HG02840 (cell line): Measurements from ENCODE around the gene PHLDB2.

Experiments
- ATAC-seq: cut with Tn5 transposase; IDR thresholded peaks from one replicate; pipeline ENCODE4 v1.9.1; 2021; ENCODE audit warnings: mild to moderate bottlenecking, moderate library complexity, moderate number of reproducible peaks; ENCODE audit not compliant: unreplicated experiment, low FRiP score

PHLDB2 gene

GRCh38 chr3:111874177-111874820 is 15.2 kb downstream of the PHLDB2 start:
- ATAC-seq = no peak

- no peak for ATAC-seq
Measured at GRCh38 chr3:111881480-111881879, 22.4 kb downstream of the PHLDB2 start.

DNA sequence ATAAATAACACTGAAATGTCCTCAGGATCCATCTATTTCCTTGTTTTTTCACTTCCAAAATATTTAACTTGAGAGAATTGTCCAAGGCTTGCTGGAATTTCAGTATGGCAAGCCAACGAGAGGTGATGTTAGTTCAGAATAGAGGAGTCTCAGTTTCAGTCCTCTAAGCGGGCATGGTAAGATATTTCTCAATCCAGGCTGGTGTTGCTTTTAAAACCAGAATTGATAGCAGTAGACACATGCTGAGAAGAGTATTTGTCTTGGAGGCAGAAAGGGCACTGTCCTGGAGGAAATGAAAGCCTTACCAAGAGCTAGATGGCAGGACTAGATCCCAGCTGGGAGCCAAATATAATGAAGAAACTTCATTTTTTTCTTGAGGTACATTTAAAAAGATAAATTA is 23.1 kb downstream of the PHLDB2 start:
- no peak for ATAC-seq

DNA sequence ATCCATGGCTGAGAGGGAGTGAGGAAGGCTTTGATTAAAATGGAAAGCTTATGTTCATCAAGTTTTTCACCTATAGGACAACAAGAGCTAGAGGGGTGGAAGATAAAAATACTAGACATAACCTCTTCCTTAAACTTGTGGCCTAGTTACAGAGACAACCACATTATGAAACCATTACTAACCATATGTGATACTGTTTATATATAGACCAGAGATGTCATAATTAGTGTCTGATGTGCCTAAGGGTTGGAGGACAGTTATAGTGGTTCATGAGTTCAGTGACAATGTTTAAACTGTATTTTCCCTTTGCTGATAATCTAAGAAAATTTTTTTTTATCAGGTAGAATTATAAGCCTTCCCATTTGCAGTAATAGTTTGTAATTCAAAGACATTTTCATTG is 23.7 kb downstream of the PHLDB2 start:
- ATAC-seq = no peak

DNA sequence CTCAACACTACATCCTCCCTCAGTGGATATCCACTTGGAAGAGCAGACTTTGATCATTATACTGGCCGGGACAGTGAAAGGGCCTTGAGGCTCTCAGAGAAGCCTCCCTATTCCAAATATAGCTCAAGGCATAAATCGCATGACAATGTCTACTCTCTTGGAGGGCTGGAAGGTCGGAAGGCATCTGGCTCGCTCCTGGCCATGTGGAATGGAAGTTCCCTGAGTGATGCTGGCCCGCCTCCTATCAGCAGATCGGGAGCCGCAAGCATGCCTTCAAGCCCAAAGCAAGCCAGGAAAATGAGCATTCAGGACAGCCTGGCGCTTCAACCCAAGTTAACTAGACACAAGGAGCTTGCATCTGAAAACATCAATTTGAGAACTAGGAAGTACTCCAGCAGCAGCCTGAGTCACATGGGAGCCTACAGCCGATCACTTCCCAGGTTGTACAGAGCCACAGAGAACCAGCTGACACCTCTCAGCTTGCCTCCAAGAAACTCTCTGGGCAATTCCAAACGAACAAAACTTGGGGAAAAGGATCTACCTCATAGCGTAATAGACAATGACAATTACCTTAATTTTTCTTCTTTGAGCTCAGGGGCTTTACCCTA is 25.4 kb downstream of the PHLDB2 start:
- no peak for ATAC-seq

DNA sequence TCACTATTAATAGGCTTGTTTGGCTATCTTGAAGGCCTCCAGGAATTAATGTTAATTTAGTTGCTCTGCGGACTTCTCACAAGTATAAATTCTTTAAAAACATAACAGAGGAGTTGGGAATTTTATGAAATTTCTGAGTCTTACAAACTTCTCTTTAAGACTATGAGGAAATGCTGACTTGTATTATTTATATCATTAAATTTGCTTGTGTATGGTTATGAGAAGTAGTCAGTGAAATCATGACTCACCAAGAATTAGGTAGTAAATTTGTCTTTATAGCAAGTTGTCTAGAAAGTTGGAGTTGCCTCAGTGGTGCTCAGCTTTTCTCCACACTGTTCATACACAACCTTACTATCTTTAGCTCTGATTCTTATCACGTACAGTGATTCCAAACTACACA is 26.5 kb downstream of the PHLDB2 start:
- ATAC-seq = no peak

DNA sequence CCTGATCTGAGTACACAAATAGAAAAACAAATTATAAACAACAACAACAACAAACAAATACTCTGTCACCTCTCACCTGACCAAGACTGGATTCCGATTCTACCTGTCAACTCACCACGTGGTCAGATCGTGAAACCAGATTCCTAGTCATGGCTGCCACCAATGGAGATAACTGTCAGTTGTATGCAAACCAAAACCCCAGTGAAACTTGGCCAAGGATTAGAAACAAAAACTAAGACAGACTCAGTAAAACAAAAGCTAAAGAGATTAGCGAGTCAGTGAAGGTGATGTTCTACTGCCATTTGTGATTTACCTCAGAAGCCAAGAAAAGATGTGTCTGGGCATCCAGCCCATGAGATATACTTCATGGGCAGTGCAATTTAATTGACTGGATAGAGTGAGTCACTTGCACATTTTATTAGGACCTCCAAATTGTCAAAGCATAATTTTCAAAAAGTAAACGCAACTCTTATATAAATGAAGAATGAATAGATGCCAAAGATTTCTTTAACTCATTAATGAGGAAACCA is 31.1 kb downstream of the PHLDB2 start:
- ATAC-seq = no peak

DNA sequence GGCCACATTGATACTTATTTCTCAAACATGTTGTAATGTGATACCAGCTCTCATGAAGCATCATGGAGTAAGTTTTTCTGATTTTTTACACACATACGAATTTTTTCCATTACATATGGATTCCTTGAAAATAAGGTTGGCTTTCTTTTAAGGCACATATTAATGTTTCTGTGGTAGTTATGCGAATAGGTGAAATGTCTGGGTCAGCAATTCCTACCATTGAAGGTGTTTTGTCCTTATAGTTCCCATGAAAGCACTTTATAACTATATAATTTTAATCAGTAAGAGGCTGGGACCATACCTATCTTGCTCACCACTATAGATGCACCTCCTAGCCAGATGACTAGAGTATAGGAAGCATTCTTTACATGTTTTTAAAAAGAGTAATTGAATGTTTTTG is 33.0 kb downstream of the PHLDB2 start:
- no peak for ATAC-seq

DNA sequence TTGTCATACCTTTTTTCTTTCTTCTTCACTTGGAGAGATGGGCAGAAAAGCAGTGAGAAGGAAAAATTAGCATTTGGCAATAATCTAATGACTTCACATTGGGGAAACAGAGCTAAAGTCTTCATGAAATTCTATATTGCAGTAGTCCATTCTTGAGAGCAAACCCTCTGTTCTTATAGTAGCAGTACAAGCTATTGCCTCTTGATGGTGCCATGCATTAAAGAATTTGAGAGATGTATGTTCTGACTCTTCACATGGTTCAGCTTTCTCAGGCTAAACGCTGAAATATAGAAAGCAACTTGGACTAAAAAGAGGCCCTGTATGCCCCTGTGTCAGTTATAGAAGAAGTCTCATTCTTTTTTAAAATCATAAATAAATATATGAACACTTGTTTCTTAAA is 36.0 kb downstream of the PHLDB2 start:
- no peak for ATAC-seq

- ATAC-seq = no peak
Measured at GRCh38 chr3:111899966-111900365, 40.9 kb downstream of the PHLDB2 start.

- ATAC-seq = no peak
Measured at GRCh38 chr3:111901637-111902036, 42.6 kb downstream of the PHLDB2 start.

DNA sequence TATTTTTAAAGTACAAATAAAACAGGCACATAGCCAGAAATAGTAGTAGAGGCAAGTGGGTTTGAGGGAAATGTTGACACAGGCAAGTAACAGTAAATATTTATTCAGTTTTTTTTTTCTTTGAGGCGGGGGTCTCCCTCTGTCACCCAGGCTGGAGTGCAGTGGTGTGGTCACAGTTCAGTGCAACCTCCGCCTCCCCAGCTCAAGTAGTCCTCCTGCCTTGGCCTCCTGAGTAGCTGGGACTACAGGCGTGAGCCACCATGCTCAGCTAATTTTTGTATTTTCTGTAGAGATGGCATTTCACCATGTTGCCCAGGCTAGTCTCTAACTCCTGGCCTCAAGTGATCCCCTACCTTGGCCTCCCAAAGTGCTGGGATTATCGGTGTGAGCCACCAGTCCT is 43.5 kb downstream of the PHLDB2 start:
- no peak for ATAC-seq

GRCh38 chr3:111903067-111903511 is 44.0 kb downstream of the PHLDB2 start:
- ATAC-seq = no peak

DNA sequence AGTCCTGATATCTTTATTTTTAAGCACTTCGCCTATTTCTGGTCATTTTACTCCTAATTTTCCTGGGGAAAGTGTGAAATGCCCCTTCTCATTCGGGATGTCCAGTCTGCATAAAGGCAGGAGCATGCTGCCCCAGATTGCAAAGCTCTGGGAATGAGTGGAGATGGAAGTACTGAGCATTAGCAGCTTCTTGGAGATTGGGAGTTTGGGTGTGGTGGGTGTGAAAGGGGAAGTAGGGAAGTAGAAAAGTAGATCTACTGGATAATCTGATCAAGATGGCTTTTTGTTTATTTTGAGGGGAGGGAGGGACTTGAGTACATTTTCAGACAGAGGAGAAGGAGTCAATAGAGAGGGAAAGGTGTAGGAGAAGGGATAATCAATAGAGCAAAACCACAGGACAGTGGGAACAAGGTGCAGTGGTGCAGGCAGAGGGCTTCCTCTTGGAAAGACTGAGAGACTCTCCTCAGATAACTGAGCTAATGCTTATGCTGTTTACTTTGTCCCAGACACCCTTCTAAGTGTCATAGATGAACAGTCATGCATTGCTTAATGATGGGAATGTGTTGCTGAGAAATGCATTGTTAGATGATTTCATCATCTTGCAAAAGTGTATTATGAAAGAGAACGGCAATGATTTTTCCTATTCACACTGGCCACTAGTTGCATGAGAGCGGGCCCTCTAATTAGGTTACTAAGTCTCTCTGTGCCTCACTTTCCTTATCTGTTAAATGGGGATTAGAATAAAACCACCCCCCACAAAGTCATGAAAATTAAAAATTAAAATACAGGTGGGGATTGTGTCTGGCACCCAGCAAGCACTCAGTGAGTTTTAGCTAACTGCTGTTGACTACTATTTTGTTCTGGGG is 45.5 kb downstream of the PHLDB2 start:
- ATAC-seq = no peak

GRCh38 chr3:111906656-111907055 is 47.6 kb downstream of the PHLDB2 start:
- no peak for ATAC-seq

- no peak for ATAC-seq
Measured at GRCh38 chr3:111907151-111907550, 48.1 kb downstream of the PHLDB2 start.

DNA sequence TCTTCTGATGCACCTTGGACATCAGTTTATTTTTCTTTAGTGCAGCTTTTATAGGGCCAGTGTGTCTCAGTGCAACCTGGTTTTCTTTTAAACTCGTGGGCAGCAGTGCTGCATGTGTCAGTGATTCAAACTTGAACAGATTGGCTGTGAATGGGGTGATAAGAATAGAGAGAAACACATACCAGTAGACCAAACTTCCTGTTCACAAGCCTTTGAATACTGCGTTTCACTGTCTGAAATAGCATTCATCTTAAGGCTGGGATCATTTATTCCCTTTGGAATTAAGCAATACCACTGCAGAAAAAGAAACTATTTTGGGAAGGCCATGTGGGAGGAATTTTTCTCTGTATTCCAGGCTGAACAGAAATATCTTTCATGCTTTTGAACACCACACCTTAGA is 51.7 kb downstream of the PHLDB2 start:
- no peak for ATAC-seq

DNA sequence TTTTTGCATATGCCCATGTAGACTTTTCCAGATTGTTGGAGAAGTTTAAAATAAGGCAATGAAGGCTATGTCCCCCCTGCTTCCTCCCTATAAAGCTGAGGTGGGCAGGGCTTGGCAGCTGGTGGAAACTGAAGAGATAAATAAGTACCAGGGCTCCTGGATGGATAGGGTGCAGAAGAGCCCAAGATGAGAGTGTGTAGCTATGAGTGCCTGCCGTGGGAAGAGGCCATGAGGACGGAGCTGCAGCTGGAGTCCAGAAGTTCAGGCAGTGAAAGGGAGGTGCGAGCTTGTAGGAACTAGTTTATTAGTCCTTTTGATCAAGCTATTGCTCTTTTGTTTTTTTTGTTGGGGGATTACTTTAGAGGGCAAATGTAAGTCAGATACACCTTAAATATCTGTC is 52.4 kb downstream of the PHLDB2 start:
- no peak for ATAC-seq

DNA sequence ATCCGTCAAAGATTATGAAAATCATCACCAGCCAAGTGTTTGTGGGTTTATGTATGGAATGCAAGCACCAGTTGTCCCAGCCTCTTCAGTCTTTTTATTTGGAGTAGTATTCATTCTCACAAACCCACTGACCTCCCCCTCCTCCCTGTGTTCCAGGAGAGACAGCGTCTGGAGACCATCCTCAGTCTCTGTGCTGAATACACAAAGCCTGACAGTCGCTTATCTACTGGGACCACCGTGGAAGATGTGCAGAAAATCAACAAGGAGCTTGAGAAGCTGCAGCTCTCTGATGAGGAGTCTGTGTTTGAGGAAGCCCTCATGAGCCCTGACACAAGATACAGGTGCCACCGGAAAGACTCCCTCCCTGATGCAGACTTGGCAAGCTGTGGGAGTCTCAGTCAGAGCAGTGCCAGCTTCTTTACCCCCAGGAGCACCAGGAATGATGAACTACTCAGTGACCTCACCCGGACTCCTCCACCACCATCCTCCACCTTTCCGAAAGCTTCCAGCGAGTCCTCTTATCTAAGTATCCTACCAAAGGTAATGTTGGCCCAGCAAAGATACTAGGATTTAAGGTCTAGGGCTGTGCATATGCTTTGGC is 54.2 kb downstream of the PHLDB2 start:
- ATAC-seq = no peak

DNA sequence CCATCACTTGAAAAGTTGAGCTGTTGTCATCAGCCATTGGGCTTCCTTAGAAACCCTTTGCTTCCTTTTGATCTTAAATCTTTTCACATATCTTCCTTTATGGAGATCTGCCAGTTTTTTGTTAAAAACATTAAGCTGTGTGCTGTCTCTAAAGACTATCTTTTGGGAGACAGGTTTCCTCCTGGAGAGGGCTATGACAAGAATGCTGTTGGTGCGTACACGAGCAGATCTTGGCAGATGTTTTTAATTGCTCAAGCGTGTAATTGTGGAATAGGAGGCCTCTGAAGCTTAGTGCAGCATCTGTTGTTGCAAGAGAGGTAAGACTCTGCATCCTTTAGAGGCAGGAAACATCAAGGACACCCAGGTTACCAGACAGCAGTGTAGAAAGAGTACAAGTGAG is 56.8 kb downstream of the PHLDB2 start:
- no peak for ATAC-seq

DNA sequence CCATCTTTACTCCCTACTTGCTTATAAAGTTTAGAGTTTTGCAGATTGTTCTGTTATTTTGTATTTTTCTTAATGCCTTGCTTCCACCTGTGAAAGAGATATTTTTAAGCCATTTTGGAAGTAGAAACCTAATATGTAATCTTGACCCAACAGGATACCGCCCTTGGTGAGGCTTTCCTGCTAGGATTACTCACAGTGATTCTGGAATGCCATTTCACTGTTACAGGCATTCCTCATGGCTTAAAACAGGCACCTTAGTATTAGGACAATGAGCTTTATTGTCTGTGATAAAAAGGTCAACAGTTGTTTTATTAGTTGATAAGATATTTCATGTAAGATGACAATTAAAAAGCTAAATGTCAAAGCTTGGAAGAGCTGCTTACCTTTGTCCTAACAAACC is 58.2 kb downstream of the PHLDB2 start:
- ATAC-seq = no peak
